ENCODE results near the gene OTOP1. TPM values are rescaled to one million over a fixed set of nuclear protein-coding genes. Genes with fewer than 3 reads are reported as not detected.

The OTOP1 gene
- total and polyA plus RNA-seq, 2 of the 4 experiments (the other 2 are of a cell fraction), result not detected

GRCh38 chr4:4254199-4254598 lies 27.5 kb upstream of the OTOP1 start:
- ChIA-PET POLR2A (ENCODE audit: unreplicated experiment) (no interaction called here), CTCF (no interaction called here)
- H2BK20ac ChIP-seq (ENCODE audit: low read depth, low read length), result no peak overlapping the region
- DNase-seq, result no peak
- WGBS, 2 experiments (ENCODE audit: extremely low coverage in 2 of 2, insufficient read length in 1 of 2), result 67% methylated on average over 1 of the region's 11 CpGs; no CpG with 5 or more reads in 1 of the 2 experiments
- no peak overlapping the region for H3K23ac ChIP-seq (ENCODE audit: low read depth, low read length)
- H3K4ac ChIP-seq (ENCODE audit: low read depth, low read length), result no peak overlapping the region
- H3K4me2 ChIP-seq (ENCODE audit: low read depth, low read length), result no peak overlapping the region
- no peaks in the 10 kb centered on the region for H3K4me1 ChIP-seq (ENCODE audit: control insufficient read depth, insufficient read depth, low read length)
- no peaks in the 10 kb centered on the region for H3K79me1 ChIP-seq (ENCODE audit: low read depth in 1 of 2, low read length in 2 of 2)
- in situ Hi-C loops (cut with MboI; ENCODE audit: low sequenced_read_pairs) (loop anchor here (5.0 kb wide), 1 partner anchor 88 kb away; no protein-coding TSS in a partner anchor), intact Hi-C loops (cut with micrococcal nuclease) (no loop called here), dilution Hi-C loops (cut with HindIII; ENCODE audit: low sequenced_read_pairs, unreplicated experiment) (no loop called here)
- H3K4me3 ChIP-seq (ENCODE audit: insufficient read depth, low read depth, low read length), result no peak overlapping the region
- H3K14ac ChIP-seq (replicated peaks; ENCODE audit: low read depth, low read length), result no peak overlapping the region
- no peak overlapping the region for H2BK120ac ChIP-seq (ENCODE audit: low read depth, low read length)
- no TSS peak for BruUV-seq (replicated peaks)
- H3K9me3 ChIP-seq (ENCODE audit: control insufficient read depth, insufficient read depth, low read length), result no peaks in the 10 kb centered on the region
- H3K18ac ChIP-seq (ENCODE audit: low read depth, low read length), result no peak overlapping the region
- H2AK5ac ChIP-seq (ENCODE audit: low read depth, low read length), result no peak overlapping the region
- H4K5ac ChIP-seq (ENCODE audit: low read depth, low read length), result no peak overlapping the region
- H4K20me1 ChIP-seq (ENCODE audit: insufficient read depth, low read length), result no peaks in the 10 kb centered on the region
- no peak overlapping the region for H4K91ac ChIP-seq (ENCODE audit: insufficient read depth, low read depth, low read length)
- TF ChIP-seq NFE2L2 (IDR thresholded peaks at IDR 0.05; ENCODE audit: low read depth, low read length), result no peak
- no peak for TF ChIP-seq BHLHE40 (IDR thresholded peaks at IDR 0.05; ENCODE audit: low read depth, low read length)
- no peak for TF ChIP-seq MAFK (IDR thresholded peaks at IDR 0.05; ENCODE audit: low read depth, low read length)
- no peak for TF ChIP-seq SMC3 (IDR thresholded peaks at IDR 0.05; ENCODE audit: low read depth, low read length)
- TF ChIP-seq ELK1 (IDR thresholded peaks at IDR 0.05; ENCODE audit: borderline replicate concordance, low read depth, low read length), result no peak
- TF ChIP-seq FOS (IDR thresholded peaks at IDR 0.05; ENCODE audit: low read depth, low read length), result no peak
- no peak for TF ChIP-seq MAZ (IDR thresholded peaks at IDR 0.05; ENCODE audit: borderline replicate concordance, low read depth, low read length)
- TF ChIP-seq USF2 (IDR thresholded peaks at IDR 0.05; ENCODE audit: low read depth, low read length), result no peak
- TF ChIP-seq RAD21 (IDR thresholded peaks at IDR 0.05; ENCODE audit: low read length), result no peak
- TF ChIP-seq RFX5 (IDR thresholded peaks at IDR 0.05; ENCODE audit: low read depth, low read length), result no peak
- TF ChIP-seq RCOR1 (IDR thresholded peaks at IDR 0.05; ENCODE audit: insufficient replicate concordance, low read length), result no peak
- no peak for TF ChIP-seq CHD1 (IDR thresholded peaks at IDR 0.05; ENCODE audit: low read depth, low read length)
- no peak for TF ChIP-seq MXI1 (IDR thresholded peaks at IDR 0.05; ENCODE audit: borderline replicate concordance, low read depth, low read length)
- no peaks in the 10 kb centered on the region for H3K9me1 ChIP-seq (ENCODE audit: insufficient read depth, low read length)
- no peak overlapping the region for H2BK5ac ChIP-seq (ENCODE audit: low read depth, low read length, poor library complexity, severe bottlenecking)
- H3K36me3 ChIP-seq (ENCODE audit: control insufficient read depth, insufficient read depth, low read length), result no peaks in the 10 kb centered on the region
- H2AFZ ChIP-seq (replicated peaks; ENCODE audit: low read length, poor library complexity), result no peak overlapping the region
- H3K27me3 ChIP-seq (ENCODE audit: control insufficient read depth, insufficient read depth, low read length), result peaks cover 20% of the 10 kb centered on the region
- no peak overlapping the region for H2AK9ac ChIP-seq (replicated peaks; ENCODE audit: low read depth, low read length, poor library complexity)
- H2BK15ac ChIP-seq (ENCODE audit: low read depth, low read length), result no peak overlapping the region
- no peak overlapping the region for H4K8ac ChIP-seq (ENCODE audit: low read depth in 2 of 2, low read length in 2 of 2)
- H3K56ac ChIP-seq (ENCODE audit: extremely low read depth, insufficient read depth, low read length), result no peak overlapping the region
- ATAC-seq (ENCODE audit: low read depth), result no peak
- H3K27ac ChIP-seq (ENCODE audit: insufficient read depth, low read length), result no peak overlapping the region
- no peak overlapping the region for H3K9ac ChIP-seq (ENCODE audit: low read depth, low read length)

All from IMR-90 (cell line).